Mucosa of gallbladder (tissue), 1 donor: Measurements from ENCODE around the gene GPRIN3. TPM values are rescaled to one million over a fixed set of nuclear protein-coding genes. Genes with fewer than 3 reads are reported as not detected.
"Not testable (repeated sequence)": the region's sequence is repeated elsewhere in the genome, so short reads cannot be mapped to it uniquely, and the experiment has no call there.

ENCODE experiments used
- DNase-seq: peaks from one replicate; pipeline ENCODE4 v3.0.0-alpha.2; 2020; ENCODE audit warnings: low spot score
- total RNA-seq: library from RNA; stranded (reverse); gene quantifications from one replicate; pipeline ENCODE4 v1.2.1, GENCODE V29; 2021
- donor health status: DM: no; HTN: no; CAD: no.

GPRIN3 gene
- total RNA-seq, 1 donor from 2014 or later: 15.2 TPM

GRCh38 chr4:89312066-89312465, 4.5 kb upstream of the GPRIN3 start:
- no peak for DNase-seq

GRCh38 chr4:89311433-89311832, 3.8 kb upstream of the GPRIN3 start:
- DNase-seq: no peak

GRCh38 chr4:89309154-89309553, 1.6 kb upstream of the GPRIN3 start:
- DNase-seq: not testable (repeated sequence)

- DNase-seq: no peak
Measured at GRCh38 chr4:89308161-89308500, 531 bp upstream of the GPRIN3 start.

GRCh38 chr4:89307178-89307445, 488 bp downstream of the GPRIN3 start:
- no peak for DNase-seq

GRCh38 chr4:89306486-89307177, 968 bp downstream of the GPRIN3 start:
- DNase-seq: no peak

- no peak for DNase-seq
Measured at GRCh38 chr4:89305712-89306437, 1.7 kb downstream of the GPRIN3 start.

- no peak for DNase-seq
Measured at GRCh38 chr4:89305028-89305427, 2.6 kb downstream of the GPRIN3 start.

- DNase-seq: no peak
Measured at GRCh38 chr4:89303814-89304388, 3.7 kb downstream of the GPRIN3 start.

- peak; percentile 37 for DNase-seq
Measured at GRCh38 chr4:89303177-89303576, 4.4 kb downstream of the GPRIN3 start.

GRCh38 chr4:89301902-89302301, 5.7 kb downstream of the GPRIN3 start:
- no peak for DNase-seq

- no peak for DNase-seq
Measured at GRCh38 chr4:89301003-89301402, 6.6 kb downstream of the GPRIN3 start.

GRCh38 chr4:89300499-89300898, 7.1 kb downstream of the GPRIN3 start:
- DNase-seq: no peak

- no peak for DNase-seq
Measured at GRCh38 chr4:89300060-89300459, 7.5 kb downstream of the GPRIN3 start.

GRCh38 chr4:89299153-89299791, 8.3 kb downstream of the GPRIN3 start:
- DNase-seq: no peak

GRCh38 chr4:89298788-89299152, 8.8 kb downstream of the GPRIN3 start:
- DNase-seq: no peak

- no peak for DNase-seq
Measured at GRCh38 chr4:89298155-89298554, 9.4 kb downstream of the GPRIN3 start.

- DNase-seq: no peak
Measured at GRCh38 chr4:89296896-89297295, 10.7 kb downstream of the GPRIN3 start.

GRCh38 chr4:89296399-89296798, 11.2 kb downstream of the GPRIN3 start:
- no peak for DNase-seq

GRCh38 chr4:89295415-89295927, 12.1 kb downstream of the GPRIN3 start:
- DNase-seq: no peak

- no peak for DNase-seq
Measured at GRCh38 chr4:89294573-89295269, 12.9 kb downstream of the GPRIN3 start.

GRCh38 chr4:89293299-89293698, 14.3 kb downstream of the GPRIN3 start:
- no peak for DNase-seq
